HepG2 (cell line): ENCODE measurements around the gene ZCCHC8. TPM values are rescaled to one million over a fixed set of nuclear protein-coding genes. Genes with fewer than 3 reads are reported as not detected.

Source experiments
- ARHGAP35 ChIP-seq: sonication (generic); formaldehyde crosslinking; IDR thresholded peaks from 2 replicates; pipeline ENCODE4 v1.9.0; 2022; ENCODE audit warnings: mild to moderate bottlenecking, inconsistent platforms, moderate library complexity, missing genetic modification reagents, borderline replicate concordance
- CHD4 ChIP-seq: fragments of 200-600 bp; sonication (generic); IDR thresholded peaks from 2 replicates; pipeline ENCODE4 v1.7.0; 2017; ENCODE audit warnings: mild to moderate bottlenecking, low read length, borderline replicate concordance
- FOXM1 ChIP-seq: sonication (generic); formaldehyde crosslinking; IDR thresholded peaks from 2 replicates; pipeline ENCODE4 v1.5.0; 2020; ENCODE audit warnings: missing genetic modification reagents
- HHEX ChIP-seq: IDR thresholded peaks from 2 replicates; pipeline ENCODE4 v1.6.1; 2016; ENCODE audit warnings: control low read depth
- HMGA1 ChIP-seq: sonication (generic); formaldehyde crosslinking; conservative IDR thresholded peaks from 2 replicates; pipeline ENCODE4 v1.4.0; 2020; ENCODE audit warnings: missing genetic modification reagents
- HNF1A ChIP-seq, 2 experiments: sonication (generic) in 1 of 2; formaldehyde crosslinking in 1 of 2; IDR thresholded peaks; 2 replicates each; pipeline versions ENCODE4 v1.4.0 to v1.6.1; 2016 to 2020; ENCODE audit warnings: borderline replicate concordance in 1 of 2, low read depth in 1 of 2, mild to moderate bottlenecking in 1 of 2, missing genetic modification reagents in 1 of 2
- KLF15 ChIP-seq: sonication (generic); formaldehyde crosslinking; IDR thresholded peaks from 2 replicates; pipeline ENCODE4 v1.8.1; 2023; ENCODE audit warnings: borderline replicate concordance, mild to moderate bottlenecking, inconsistent platforms, missing genetic modification reagents, mixed read lengths
- KMT2B ChIP-seq: IDR thresholded peaks from 2 replicates; pipeline ENCODE4 v1.6.1; 2016; ENCODE audit warnings: missing genetic modification reagents, missing compliant biosample characterization
- MTA1 ChIP-seq: sonication (generic); formaldehyde crosslinking; IDR thresholded peaks from 2 replicates; pipeline ENCODE4 v1.4.0; 2020; ENCODE audit warnings: missing genetic modification reagents, mild to moderate bottlenecking, borderline replicate concordance
- REXO4 ChIP-seq: sonication (generic); formaldehyde crosslinking; IDR thresholded peaks from 2 replicates; pipeline ENCODE4 v1.8.0; 2022; ENCODE audit warnings: missing genetic modification reagents, mild to moderate bottlenecking, borderline replicate concordance
- RFX1 ChIP-seq: fragments of 450-650 bp; IDR thresholded peaks from 2 replicates; pipeline ENCODE4 v1.6.1; 2017
- RORA ChIP-seq: sonication (generic); formaldehyde crosslinking; IDR thresholded peaks from 2 replicates; pipeline ENCODE4 v1.5.0; 2020; ENCODE audit warnings: mild to moderate bottlenecking, missing genetic modification reagents, moderate library complexity
- SETDB1 ChIP-seq: sonication (generic); formaldehyde crosslinking; IDR thresholded peaks from 2 replicates; pipeline ENCODE4 v1.5.1; 2020; ENCODE audit warnings: missing genetic modification reagents, mild to moderate bottlenecking, borderline replicate concordance
- SNAI1 ChIP-seq: sonication (generic); formaldehyde crosslinking; IDR thresholded peaks from 2 replicates; pipeline ENCODE4 v1.5.0; 2020; ENCODE audit warnings: mild to moderate bottlenecking, missing genetic modification reagents, borderline replicate concordance
- STAT6 ChIP-seq: sonication (generic); formaldehyde crosslinking; IDR thresholded peaks from 2 replicates; pipeline ENCODE4 v1.4.0; 2020; ENCODE audit warnings: missing genetic modification reagents, mild to moderate bottlenecking, borderline replicate concordance
- TOPORS ChIP-seq: sonication (generic); formaldehyde crosslinking; IDR thresholded peaks from 2 replicates; pipeline ENCODE4 v1.8.0; 2023; ENCODE audit warnings: mild to moderate bottlenecking, missing genetic modification reagents
- ZFP36L1 ChIP-seq: sonication (generic); formaldehyde crosslinking; IDR thresholded peaks from 2 replicates; pipeline ENCODE4 v1.8.0; 2022; ENCODE audit warnings: mild to moderate bottlenecking, missing genetic modification reagents, moderate library complexity
- ZFP90 ChIP-seq: sonication (generic); formaldehyde crosslinking; IDR thresholded peaks from 2 replicates; pipeline ENCODE4 v1.8.0; 2022; ENCODE audit warnings: missing genetic modification reagents, mild to moderate bottlenecking, inconsistent platforms, borderline replicate concordance
- ZFP91 ChIP-seq: sonication (generic); formaldehyde crosslinking; IDR thresholded peaks from 2 replicates; pipeline ENCODE4 v1.9.0; 2022; ENCODE audit warnings: missing genetic modification reagents, mild to moderate bottlenecking, borderline replicate concordance
- ZNF703 ChIP-seq: sonication (generic); formaldehyde crosslinking; IDR thresholded peaks from 2 replicates; pipeline ENCODE4 v1.5.1; 2020; ENCODE audit warnings: missing genetic modification reagents, mild to moderate bottlenecking, moderate library complexity, borderline replicate concordance
- ZNF792 ChIP-seq: IDR thresholded peaks from 2 replicates; pipeline ENCODE4 v1.6.1; 2016
- polyA plus RNA-seq, 8 experiments: library from polyadenylated mRNA; depleted of rRNA in 3 of 8; stranded (reverse) in 7 of 8; unstranded in 1 of 8; fragments of >200 nt; fragmentation: Illumina TruSeq in 4 of 8; extraction: Trizol in 4 of 8; gene quantifications; 2 replicates each; pipeline versions ENCODE4 v1.2.1 to v1.2.3, GENCODE V29; 2011 to 2016; ENCODE audit warnings: low read depth in 4 of 8, missing spikeins in 1 of 8, mixed read lengths in 1 of 8; ENCODE audit not compliant: insufficient read depth in 1 of 8
- total RNA-seq, 5 experiments: library from RNA; depleted of rRNA; stranded (reverse); fragments of >200 nt; fragmentation: Illumina TruSeq; extraction: Trizol; gene quantifications; 2 replicates each; pipeline ENCODE4 v1.2.3, GENCODE V29; 2016; ENCODE audit warnings: low read depth in 1 of 5

Gene ZCCHC8
- total and polyA plus RNA-seq, 2 of the 13 experiments (the other 11 are each of a cell fraction or from before 2014, with no cell fraction given) = 18.6 to 20.9 TPM

DNA sequence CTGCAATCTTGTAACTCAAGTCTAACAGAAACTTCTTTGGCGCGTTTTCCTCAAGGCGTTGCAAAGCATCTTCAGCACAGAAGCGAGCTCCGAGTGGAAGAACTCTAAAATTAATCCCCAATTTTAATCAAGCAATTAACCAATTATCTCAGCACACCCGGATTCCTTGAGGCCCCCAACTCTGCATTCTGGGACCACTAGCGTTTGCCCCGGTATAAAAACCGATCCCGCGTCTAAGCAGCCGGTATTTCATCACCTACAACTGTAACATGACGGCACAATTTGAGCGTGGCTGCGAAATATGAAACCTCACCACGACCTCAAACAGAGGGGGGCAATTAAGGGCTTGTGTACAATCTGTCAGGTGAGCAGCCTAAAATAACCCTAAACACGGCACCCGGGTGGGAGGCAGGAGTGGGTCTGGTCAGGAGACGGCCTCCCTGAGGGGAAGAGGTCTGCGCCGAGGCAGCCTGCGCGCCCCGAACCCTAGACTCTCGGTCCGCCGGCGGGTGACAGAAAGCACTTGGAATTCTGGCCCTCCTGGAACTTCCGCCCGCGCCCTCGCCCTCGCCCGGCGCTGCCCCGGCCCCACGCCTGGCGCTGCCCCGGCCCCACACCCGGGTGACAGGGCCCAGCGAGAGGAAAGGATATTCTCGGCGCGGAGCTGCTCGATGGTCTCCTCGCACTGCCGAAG, 594 bp downstream of the ZCCHC8 start (continued):
- TF ChIP-seq RFX1 = no peak
- no peak for TF ChIP-seq ZFP91 (CRISPR knock-in tag)
- no peak for TF ChIP-seq HMGA1 (CRISPR knock-in tag)
- TF ChIP-seq ZFP90 (CRISPR knock-in tag) = no peak
- no peak for TF ChIP-seq KLF15 (CRISPR knock-in tag)
- TF ChIP-seq FOXM1 (CRISPR knock-in tag) = no peak
- no peak for TF ChIP-seq STAT6 (CRISPR knock-in tag)
- 0 out of 2 replicates have a peak, but pooled peaks have one; percentile 34 for TF ChIP-seq REXO4 (CRISPR knock-in tag)
- no peak for TF ChIP-seq HHEX (CRISPR knock-in tag)
- TF ChIP-seq ARHGAP35 (CRISPR knock-in tag) = 0 out of 2 replicates have a peak, but pooled peaks have one; percentile 64
- no peak for TF ChIP-seq SETDB1 (CRISPR knock-in tag)
- no peak for TF ChIP-seq ZFP36L1
- no peak for TF ChIP-seq CHD4
- TF ChIP-seq TOPORS = no peak; the same call in 1 of the 2 replicates
- no peak for TF ChIP-seq RORA (CRISPR knock-in tag)
- no peak for TF ChIP-seq ZNF703 (CRISPR knock-in tag)
- no peak for TF ChIP-seq SNAI1 (CRISPR knock-in tag)
- no peak; the same call in 1 of the 2 replicates for TF ChIP-seq MTA1 (CRISPR knock-in tag)
- no peak for TF ChIP-seq HNF1A (IDR thresholded peaks at IDR 0.05; ENCODE audit: low read depth)
- no peak for TF ChIP-seq HNF1A (CRISPR knock-in tag; IDR thresholded peaks at IDR 0.05; ENCODE audit: borderline replicate concordance)
- TF ChIP-seq ZNF792 (CRISPR knock-in tag) = peak; percentile 4; the same call in 1 of the 2 replicates
- TF ChIP-seq KMT2B = no peak
